Skeletal muscle satellite cell (primary cell): ENCODE measurements around the gene P2RX6.

Source experiments
- H3K27me3 ChIP-seq: 2 replicates; pipeline ENCODE4 v1.7.0; 2013; ENCODE audit warnings: low read length; ENCODE audit not compliant: control insufficient read depth, insufficient read depth
- H3K36me3 ChIP-seq: 2 replicates; pipeline ENCODE4 v1.7.0; 2013; ENCODE audit warnings: mild to moderate bottlenecking, control low read depth, low read length; ENCODE audit not compliant: insufficient read depth
- H3K4me1 ChIP-seq: 2 replicates; pipeline ENCODE4 v1.7.0; 2013; ENCODE audit warnings: low read length; ENCODE audit not compliant: control insufficient read depth, insufficient read depth
- H3K4me2 ChIP-seq: 2 replicates; pipeline ENCODE4 v1.7.0; 2013; ENCODE audit warnings: mild to moderate bottlenecking, low read length
- H3K4me3 ChIP-seq: 2 replicates; pipeline ENCODE4 v1.7.0; 2013; ENCODE audit warnings: low read length
- H3K9ac ChIP-seq: 2 replicates; pipeline ENCODE4 v1.7.0; 2013; ENCODE audit warnings: mild to moderate bottlenecking, low read depth, low read length, moderate library complexity
- H3K9me3 ChIP-seq: replicated peaks from 2 replicates; pipeline ENCODE4 v1.7.0; 2013; ENCODE audit warnings: mild to moderate bottlenecking, control low read depth, low read length

The P2RX6 gene

GRCh38 chr22:20991252-20992055, 23.5 kb upstream of the P2RX6 start:
- H3K36me3 ChIP-seq = peaks cover 61% of the 10 kb centered on the region
- no peak overlapping the region for H3K9ac ChIP-seq

GRCh38 chr22:20992056-20992442, 22.9 kb upstream of the P2RX6 start:
- Histone ChIP-seq H3K4me3 (no peak overlapping the region), H3K9ac (no peak overlapping the region), H3K9me3 (no peaks in the 10 kb centered on the region), H3K4me1 (no peaks in the 10 kb centered on the region), H3K36me3 (peaks cover 62% of the 10 kb centered on the region), H3K4me2 (no peak overlapping the region), H3K27me3 (no peaks in the 10 kb centered on the region)

More at GRCh38 chr22:20991252-20992055, 23.5 kb upstream of the P2RX6 start:
- H3K27me3 ChIP-seq = no peaks in the 10 kb centered on the region
- no peak overlapping the region for H3K4me3 ChIP-seq
- no peak overlapping the region for H3K4me2 ChIP-seq
- H3K9me3 ChIP-seq = no peaks in the 10 kb centered on the region
- H3K4me1 ChIP-seq = no peaks in the 10 kb centered on the region

- peaks cover 64% of the 10 kb centered on the region for H3K36me3 ChIP-seq
- H3K4me2 ChIP-seq = no peak overlapping the region
- H3K4me1 ChIP-seq = no peaks in the 10 kb centered on the region
- no peaks in the 10 kb centered on the region for H3K27me3 ChIP-seq
- no peak overlapping the region for H3K4me3 ChIP-seq
- no peaks in the 10 kb centered on the region for H3K9me3 ChIP-seq
- H3K9ac ChIP-seq = no peak overlapping the region
Observed at GRCh38 chr22:20992456-20993303, 22.3 kb upstream of the P2RX6 start.

GRCh38 chr22:20993304-20994127, 21.4 kb upstream of the P2RX6 start:
- Histone ChIP-seq H3K27me3 (no peaks in the 10 kb centered on the region), H3K9ac (no peak overlapping the region), H3K4me2 (no peak overlapping the region), H3K36me3 (peaks cover 63% of the 10 kb centered on the region), H3K4me3 (no peak overlapping the region), H3K9me3 (no peaks in the 10 kb centered on the region), H3K4me1 (no peaks in the 10 kb centered on the region)

- Histone ChIP-seq H3K4me2 (no peak overlapping the region), H3K4me3 (no peak overlapping the region), H3K27me3 (no peaks in the 10 kb centered on the region), H3K4me1 (no peaks in the 10 kb centered on the region), H3K36me3 (peaks cover 70% of the 10 kb centered on the region), H3K9me3 (no peaks in the 10 kb centered on the region), H3K9ac (no peak overlapping the region)
Observed at GRCh38 chr22:20994128-20994901, 20.6 kb upstream of the P2RX6 start.

- no peak overlapping the region for H3K9ac ChIP-seq
- peaks cover 73% of the 10 kb centered on the region for H3K36me3 ChIP-seq
- H3K27me3 ChIP-seq = no peaks in the 10 kb centered on the region
- no peaks in the 10 kb centered on the region for H3K4me1 ChIP-seq
- no peak overlapping the region for H3K4me2 ChIP-seq
- no peaks in the 10 kb centered on the region for H3K9me3 ChIP-seq
- H3K4me3 ChIP-seq = no peak overlapping the region
Observed at GRCh38 chr22:20994902-20995241, 20.1 kb upstream of the P2RX6 start.

GRCh38 chr22:20995329-20996030, 19.5 kb upstream of the P2RX6 start:
- Histone ChIP-seq H3K9ac (no peak overlapping the region), H3K4me3 (no peak overlapping the region), H3K4me1 (peaks cover 5% of the 10 kb centered on the region), H3K9me3 (no peaks in the 10 kb centered on the region), H3K27me3 (no peaks in the 10 kb centered on the region), H3K36me3 (peaks cover 70% of the 10 kb centered on the region), H3K4me2 (no peak overlapping the region)

- H3K4me3 ChIP-seq = no peak overlapping the region
- H3K4me1 ChIP-seq = peaks cover 11% of the 10 kb centered on the region
- no peak overlapping the region for H3K4me2 ChIP-seq
- no peaks in the 10 kb centered on the region for H3K27me3 ChIP-seq
- H3K9me3 ChIP-seq = no peaks in the 10 kb centered on the region
- no peak overlapping the region for H3K9ac ChIP-seq
- peaks cover 66% of the 10 kb centered on the region for H3K36me3 ChIP-seq
Observed at GRCh38 chr22:20996031-20996410, 18.9 kb upstream of the P2RX6 start.

- Histone ChIP-seq H3K4me3 (no peak overlapping the region), H3K4me2 (no peak overlapping the region), H3K36me3 (peaks cover 58% of the 10 kb centered on the region), H3K9me3 (no peaks in the 10 kb centered on the region), H3K4me1 (peaks cover 15% of the 10 kb centered on the region), H3K9ac (no peak overlapping the region), H3K27me3 (no peaks in the 10 kb centered on the region)
Observed at GRCh38 chr22:20996598-20997535, 18.1 kb upstream of the P2RX6 start.
